ENCODE data around the gene OSBPL6.

GRCh38 chr2:178422097-178422496, 227.8 kb downstream of the OSBPL6 start:
- no peak for TF ChIP-seq CTCF (IDR thresholded peaks at IDR 0.05)
- TF ChIP-seq POLR2AphosphoS5 (IDR thresholded peaks at IDR 0.05) = no peak
